H9 (cell line): ENCODE measurements around the gene ADAM29. TPM values are rescaled to one million over a fixed set of nuclear protein-coding genes. Genes with fewer than 3 reads are reported as not detected.

Source experiments
- DNase-seq: peaks from one replicate; pipeline ENCODE4 v3.0.0-alpha.2; 2017
- H2AFZ ChIP-seq: one replicate; pipeline ENCODE4 v1.6.1; 2013; ENCODE audit warnings: mild to moderate bottlenecking, low read length, control low read depth, moderate library complexity
- H2AK5ac ChIP-seq: 2 replicates; pipeline ENCODE4 v1.6.1; 2013; ENCODE audit warnings: low read length, control low read depth, mixed read lengths; ENCODE audit not compliant: insufficient read length
- H2BK120ac ChIP-seq: one replicate; pipeline ENCODE4 v1.6.1; 2013; ENCODE audit warnings: low read depth, mild to moderate bottlenecking, low read length, control low read depth, inconsistent platforms; ENCODE audit not compliant: poor library complexity, severe bottlenecking
- H2BK12ac ChIP-seq: 2 replicates; pipeline ENCODE4 v1.6.1; 2013; ENCODE audit warnings: low read length, control low read depth, mixed read lengths, low read depth; ENCODE audit not compliant: insufficient read length
- H2BK15ac ChIP-seq: 2 replicates; pipeline ENCODE4 v1.6.1; 2013; ENCODE audit warnings: low read depth, low read length, control low read depth
- H2BK20ac ChIP-seq: one replicate; pipeline ENCODE4 v1.6.1; 2013; ENCODE audit warnings: low read depth, mild to moderate bottlenecking, low read length, control low read depth, inconsistent platforms; ENCODE audit not compliant: poor library complexity, severe bottlenecking
- H2BK5ac ChIP-seq: 2 replicates; pipeline ENCODE4 v1.6.1; 2013; ENCODE audit warnings: low read length, control low read depth, mixed read lengths; ENCODE audit not compliant: insufficient read length
- H3K14ac ChIP-seq: 2 replicates; pipeline ENCODE4 v1.6.1; 2013; ENCODE audit warnings: low read length, control low read depth; ENCODE audit not compliant: insufficient read depth
- H3K18ac ChIP-seq: 2 replicates; pipeline ENCODE4 v1.6.1; 2013; ENCODE audit warnings: low read depth, mild to moderate bottlenecking, mixed read lengths, low read length, control low read depth; ENCODE audit not compliant: insufficient read length
- H3K23ac ChIP-seq: 2 replicates; pipeline ENCODE4 v1.6.1; 2013; ENCODE audit warnings: low read length, control low read depth, mixed read lengths, low read depth; ENCODE audit not compliant: insufficient read length
- H3K23me2 ChIP-seq: 2 replicates; pipeline ENCODE4 v1.6.1; 2013; ENCODE audit warnings: low read depth, mild to moderate bottlenecking, mixed read lengths, low read length, control low read depth; ENCODE audit not compliant: insufficient read length, poor library complexity, severe bottlenecking
- H3K27ac ChIP-seq: 2 replicates; pipeline ENCODE4 v1.5.1; 2013; ENCODE audit warnings: low read length, control low read depth, mixed read lengths, low read depth; ENCODE audit not compliant: insufficient read length
- H3K27me3 ChIP-seq: 2 replicates; pipeline ENCODE4 v1.6.1; 2013; ENCODE audit warnings: low read length, control low read depth, inconsistent platforms; ENCODE audit not compliant: insufficient read depth
- H3K4ac ChIP-seq: 2 replicates; pipeline ENCODE4 v1.6.1; 2013; ENCODE audit warnings: low read depth, mild to moderate bottlenecking, control low read depth, inconsistent platforms, low read length, moderate library complexity
- H3K4me1 ChIP-seq: 2 replicates; pipeline ENCODE4 v1.6.1; 2013; ENCODE audit warnings: low read length, control low read depth, inconsistent platforms; ENCODE audit not compliant: insufficient read depth
- H3K4me2 ChIP-seq: 2 replicates; pipeline ENCODE4 v1.6.1; 2013; ENCODE audit warnings: low read length, control low read depth, mixed read lengths; ENCODE audit not compliant: insufficient read length, insufficient read depth
- H3K56ac ChIP-seq: 2 replicates; pipeline ENCODE4 v1.6.1; 2013; ENCODE audit warnings: low read depth, mild to moderate bottlenecking, mixed read lengths, low read length, control low read depth; ENCODE audit not compliant: insufficient read length
- H3K79me1 ChIP-seq: 2 replicates; pipeline ENCODE4 v1.6.1; 2013; ENCODE audit warnings: low read depth, mild to moderate bottlenecking, moderate library complexity, low read length, control low read depth, inconsistent platforms; ENCODE audit not compliant: insufficient read depth, poor library complexity, severe bottlenecking
- H3K79me2 ChIP-seq: 2 replicates; pipeline ENCODE4 v1.6.1; 2013; ENCODE audit warnings: low read length, control low read depth, inconsistent platforms; ENCODE audit not compliant: insufficient read depth
- H3K9ac ChIP-seq: 2 replicates; pipeline ENCODE4 v1.6.1; 2013; ENCODE audit warnings: low read length, control low read depth, mixed read lengths; ENCODE audit not compliant: insufficient read length; ENCODE audit errors: extremely low read depth
- H3K9me3 ChIP-seq: one replicate; pipeline ENCODE4 v1.6.1; 2013; ENCODE audit warnings: low read depth, low read length, inconsistent platforms; ENCODE audit not compliant: control insufficient read depth
- H3T11ph ChIP-seq: one replicate; pipeline ENCODE4 v1.6.1; 2013; ENCODE audit warnings: mild to moderate bottlenecking, low read length, control low read depth, inconsistent platforms
- H4K20me1 ChIP-seq: one replicate; pipeline ENCODE4 v1.6.1; 2013; ENCODE audit not compliant: control insufficient read depth, insufficient read length, insufficient read depth
- H4K5ac ChIP-seq: 2 replicates; pipeline ENCODE4 v1.6.1; 2013; ENCODE audit warnings: low read depth, mild to moderate bottlenecking, mixed read lengths, low read length, control low read depth; ENCODE audit not compliant: insufficient read length
- H4K8ac ChIP-seq: replicated peaks from 2 replicates; pipeline ENCODE4 v1.6.1; 2013; ENCODE audit warnings: low read length, control low read depth, mixed read lengths, low read depth; ENCODE audit not compliant: insufficient read length
- H4K91ac ChIP-seq: 2 replicates; pipeline ENCODE4 v1.6.1; 2013; ENCODE audit warnings: low read depth, mild to moderate bottlenecking, moderate library complexity, mixed read lengths, low read length, control low read depth; ENCODE audit not compliant: insufficient read length
- H3K27ac Mint-ChIP-seq, 3 experiments: 2 replicates in 2 of 3; 3 replicates in 1 of 3; pipeline ENCODE4 v1.8.0; 2020 to 2021; ENCODE audit warnings: mixed read lengths in 3 of 3, mild to moderate bottlenecking in 1 of 3, moderate library complexity in 1 of 3
- H3K27me3 Mint-ChIP-seq: 2 replicates; pipeline ENCODE4 v1.8.0; 2021; ENCODE audit warnings: low read depth, mild to moderate bottlenecking, moderate library complexity, mixed read lengths
- H3K36me3 Mint-ChIP-seq, 3 experiments: 2 replicates in 2 of 3; 3 replicates in 1 of 3; pipeline ENCODE4 v1.8.0; 2020 to 2021; ENCODE audit warnings: low read depth in 3 of 3, mixed read lengths in 3 of 3; ENCODE audit not compliant: insufficient read depth in 1 of 3
- H3K4me1 Mint-ChIP-seq, 2 experiments: 2 replicates each; pipeline ENCODE4 v1.8.0; 2020; ENCODE audit warnings: mixed read lengths in 2 of 2
- H3K4me3 Mint-ChIP-seq, 2 experiments: 2 replicates in 1 of 2; 3 replicates in 1 of 2; pipeline ENCODE4 v1.8.0; 2020 to 2021; ENCODE audit warnings: mild to moderate bottlenecking in 2 of 2, mixed read lengths in 2 of 2, moderate library complexity in 1 of 2
- H3K9me3 Mint-ChIP-seq, 2 experiments: 2 replicates in 1 of 2; 3 replicates in 1 of 2; pipeline ENCODE4 v1.8.0; 2020; ENCODE audit warnings: mild to moderate bottlenecking in 2 of 2, mixed read lengths in 2 of 2, moderate library complexity in 1 of 2
- WGBS: extraction: QIAGEN DNeasy Blood & Tissue Kit; methylation state at CpG from one replicate; pipeline ENCODE4 v1.1.7; 2013; ENCODE audit warnings: missing lambda C conversion rate, low lambda C conversion rate, mixed read lengths; ENCODE audit not compliant: insufficient read length; ENCODE audit errors: extremely low coverage; 5-methylcytosine and 5-hydroxymethylcytosine counted together
- total RNA-seq: library from RNA; stranded (reverse); gene quantifications from 2 replicates; pipeline ENCODE4 v1.2.1, GENCODE V29; 2021
- TF ChIP-seq, protein P1 (sequence below): fragments of 200-600 bp; sonication (generic); conservative IDR thresholded peaks from 3 replicates; pipeline ENCODE4 v1.8.0; 2021; ENCODE audit warnings: antibody characterized with exemption, mild to moderate bottlenecking

Gene ADAM29
- total RNA-seq, 1 experiment from 2014 or later = not detected

DNA sequence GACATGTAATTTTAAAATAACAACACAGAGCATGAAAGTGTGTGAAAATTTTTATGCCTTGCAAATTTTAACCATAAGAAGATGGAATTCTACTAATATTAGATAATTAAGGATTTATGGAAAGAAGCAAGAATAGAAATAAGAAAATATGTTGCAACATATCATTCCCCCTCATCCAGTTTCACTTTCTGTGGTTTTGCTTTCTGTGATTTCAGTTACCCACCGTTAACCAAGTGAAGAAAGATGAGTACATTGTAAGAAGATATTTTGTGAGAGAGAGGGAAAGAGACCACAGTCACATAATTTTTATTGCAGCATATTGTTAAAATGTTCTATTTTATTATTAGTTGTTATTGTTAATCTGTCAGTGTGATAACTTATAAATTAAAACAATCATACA is 77.9 kb downstream of the ADAM29 start:
- no peak overlapping the region for H2BK120ac ChIP-seq

More for the DNA sequence above, 77.9 kb downstream of the ADAM29 start:
- no peak overlapping the region for H3K56ac ChIP-seq
- no peak overlapping the region for H3K9ac ChIP-seq
- H3K18ac ChIP-seq = no peak overlapping the region
- TF ChIP-seq, protein P1, sequence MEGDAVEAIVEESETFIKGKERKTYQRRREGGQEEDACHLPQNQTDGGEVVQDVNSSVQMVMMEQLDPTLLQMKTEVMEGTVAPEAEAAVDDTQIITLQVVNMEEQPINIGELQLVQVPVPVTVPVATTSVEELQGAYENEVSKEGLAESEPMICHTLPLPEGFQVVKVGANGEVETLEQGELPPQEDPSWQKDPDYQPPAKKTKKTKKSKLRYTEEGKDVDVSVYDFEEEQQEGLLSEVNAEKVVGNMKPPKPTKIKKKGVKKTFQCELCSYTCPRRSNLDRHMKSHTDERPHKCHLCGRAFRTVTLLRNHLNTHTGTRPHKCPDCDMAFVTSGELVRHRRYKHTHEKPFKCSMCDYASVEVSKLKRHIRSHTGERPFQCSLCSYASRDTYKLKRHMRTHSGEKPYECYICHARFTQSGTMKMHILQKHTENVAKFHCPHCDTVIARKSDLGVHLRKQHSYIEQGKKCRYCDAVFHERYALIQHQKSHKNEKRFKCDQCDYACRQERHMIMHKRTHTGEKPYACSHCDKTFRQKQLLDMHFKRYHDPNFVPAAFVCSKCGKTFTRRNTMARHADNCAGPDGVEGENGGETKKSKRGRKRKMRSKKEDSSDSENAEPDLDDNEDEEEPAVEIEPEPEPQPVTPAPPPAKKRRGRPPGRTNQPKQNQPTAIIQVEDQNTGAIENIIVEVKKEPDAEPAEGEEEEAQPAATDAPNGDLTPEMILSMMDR = no peak
- H3T11ph ChIP-seq = no peak overlapping the region
- H3K79me2 ChIP-seq = no peaks in the 10 kb centered on the region
- H3K4ac ChIP-seq = no peak overlapping the region
- no CpG with 5 or more reads among the region's 1 CpG for WGBS
- no peaks in the 10 kb centered on the region for H4K20me1 ChIP-seq
- H3K4me2 ChIP-seq = no peak overlapping the region
- H3K27ac Mint-ChIP-seq = no peak overlapping the region
- H3K4me3 Mint-ChIP-seq = no peak overlapping the region
- no peaks in the 10 kb centered on the region for H3K79me1 ChIP-seq
- H2BK5ac ChIP-seq = no peak overlapping the region
- H3K27me3 Mint-ChIP-seq = no peaks in the 10 kb centered on the region
- H3K14ac ChIP-seq = no peak overlapping the region
- no peak overlapping the region for H2AFZ ChIP-seq
- H2BK15ac ChIP-seq = no peak overlapping the region
- H2BK20ac ChIP-seq = no peak overlapping the region
- no peaks in the 10 kb centered on the region for H3K4me1 ChIP-seq
- no peak overlapping the region for H4K8ac ChIP-seq
- H3K9me3 Mint-ChIP-seq = peaks cover 0 to 9% of the 10 kb centered on the region in 2 experiments
- H3K23ac ChIP-seq = no peak overlapping the region
- no peak overlapping the region for H4K91ac ChIP-seq
- no peaks in the 10 kb centered on the region for H3K27me3 ChIP-seq
- H2BK12ac ChIP-seq = no peak overlapping the region
- H3K9me3 ChIP-seq = no peaks in the 10 kb centered on the region
- no peaks in the 10 kb centered on the region for H3K23me2 ChIP-seq
- no peaks in the 10 kb centered on the region for H3K4me1 Mint-ChIP-seq
- H3K36me3 Mint-ChIP-seq = peaks cover 0 to 6% (median 5%) of the 10 kb centered on the region in 3 experiments; a peak in 4 of 7 replicates
- no peak overlapping the region for H3K27ac ChIP-seq
- H2AK5ac ChIP-seq = no peak overlapping the region
- DNase-seq = no peak
- no peak overlapping the region for H4K5ac ChIP-seq
